Stimulated activated memory B cell treated with anti-CD40 and anti-IgM and Interleukin-4, amounts not matched to agents 10 μg/mL and 1 μg/mL and 100 μg/mL, for 72 hours (primary cell): ENCODE data around the gene AIG1.

Experiments
- ATAC-seq: fragments of 150-1000 bp; cut with Tn5 transposase; 2 replicates; pipeline ENCODE4 v1.10.0; 2021
- H3K27ac Mint-ChIP-seq: one replicate; pipeline ENCODE4 v1.8.0; 2022; ENCODE audit warnings: mild to moderate bottlenecking, mixed read lengths
- H3K27me3 Mint-ChIP-seq: one replicate; pipeline ENCODE4 v1.8.0; 2022; ENCODE audit warnings: mixed read lengths
- H3K36me3 Mint-ChIP-seq: one replicate; pipeline ENCODE4 v1.8.0; 2022; ENCODE audit warnings: mixed read lengths
- H3K4me1 Mint-ChIP-seq: one replicate; pipeline ENCODE4 v1.8.0; 2022; ENCODE audit warnings: mixed read lengths
- H3K4me3 Mint-ChIP-seq: one replicate; pipeline ENCODE4 v1.8.0; 2022; ENCODE audit warnings: mild to moderate bottlenecking, moderate library complexity, mixed read lengths
- H3K9me3 Mint-ChIP-seq: one replicate; pipeline ENCODE4 v1.8.0; 2022; ENCODE audit warnings: mixed read lengths

Gene AIG1

DNA sequence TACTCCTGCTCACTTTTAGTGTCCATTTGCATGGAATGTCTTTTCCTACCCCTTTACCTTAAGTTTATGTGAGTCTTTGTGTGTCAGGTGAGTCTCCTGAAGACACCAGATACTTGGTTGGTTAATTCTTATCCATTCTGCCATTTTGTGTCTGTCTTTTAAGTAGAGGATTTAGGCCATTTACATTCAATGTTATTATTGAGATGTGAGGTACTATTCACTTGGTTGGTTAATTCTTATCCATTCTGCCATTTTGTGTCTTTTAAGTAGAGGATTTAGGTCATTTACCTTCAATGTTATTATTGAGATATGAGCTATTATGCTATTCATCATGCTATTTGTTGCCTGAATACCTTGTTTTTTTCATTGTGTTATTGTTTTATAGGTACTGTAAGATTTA is 113.8 kb downstream of the AIG1 start:
- no peak for ATAC-seq
- Mint-ChIP-seq H3K4me3 (no peak overlapping the region), H3K36me3 (peaks cover 83% of the 10 kb centered on the region), H3K27me3 (no peaks in the 10 kb centered on the region), H3K27ac (no peak overlapping the region), H3K4me1 (no peaks in the 10 kb centered on the region), H3K9me3 (peaks cover 17% of the 10 kb centered on the region)

DNA sequence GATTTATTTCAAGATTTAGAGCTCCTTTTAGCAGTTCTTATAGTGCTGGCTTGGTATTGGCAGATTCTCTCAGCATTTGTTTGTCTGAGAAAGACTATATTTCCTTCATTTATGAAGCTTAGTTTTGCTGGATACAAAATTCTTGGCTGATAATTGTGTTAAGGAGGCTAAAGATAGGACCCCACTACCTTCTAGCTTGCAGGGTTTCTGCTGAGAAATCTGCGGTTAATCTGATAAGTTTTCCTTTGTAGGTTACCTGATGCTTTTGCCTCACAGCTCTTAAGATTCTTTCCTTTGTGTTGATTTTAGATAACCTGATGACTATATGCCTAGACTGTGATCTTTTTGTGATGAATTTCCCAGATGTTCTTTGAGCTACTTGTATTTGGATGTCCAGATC is 114.3 kb downstream of the AIG1 start:
- peaks cover 17% of the 10 kb centered on the region for H3K9me3 Mint-ChIP-seq
- no peak overlapping the region for H3K27ac Mint-ChIP-seq
- no peak for ATAC-seq
- no peak overlapping the region for H3K4me3 Mint-ChIP-seq
- no peaks in the 10 kb centered on the region for H3K27me3 Mint-ChIP-seq
- H3K36me3 Mint-ChIP-seq, result peaks cover 83% of the 10 kb centered on the region
- H3K4me1 Mint-ChIP-seq, result no peaks in the 10 kb centered on the region

DNA sequence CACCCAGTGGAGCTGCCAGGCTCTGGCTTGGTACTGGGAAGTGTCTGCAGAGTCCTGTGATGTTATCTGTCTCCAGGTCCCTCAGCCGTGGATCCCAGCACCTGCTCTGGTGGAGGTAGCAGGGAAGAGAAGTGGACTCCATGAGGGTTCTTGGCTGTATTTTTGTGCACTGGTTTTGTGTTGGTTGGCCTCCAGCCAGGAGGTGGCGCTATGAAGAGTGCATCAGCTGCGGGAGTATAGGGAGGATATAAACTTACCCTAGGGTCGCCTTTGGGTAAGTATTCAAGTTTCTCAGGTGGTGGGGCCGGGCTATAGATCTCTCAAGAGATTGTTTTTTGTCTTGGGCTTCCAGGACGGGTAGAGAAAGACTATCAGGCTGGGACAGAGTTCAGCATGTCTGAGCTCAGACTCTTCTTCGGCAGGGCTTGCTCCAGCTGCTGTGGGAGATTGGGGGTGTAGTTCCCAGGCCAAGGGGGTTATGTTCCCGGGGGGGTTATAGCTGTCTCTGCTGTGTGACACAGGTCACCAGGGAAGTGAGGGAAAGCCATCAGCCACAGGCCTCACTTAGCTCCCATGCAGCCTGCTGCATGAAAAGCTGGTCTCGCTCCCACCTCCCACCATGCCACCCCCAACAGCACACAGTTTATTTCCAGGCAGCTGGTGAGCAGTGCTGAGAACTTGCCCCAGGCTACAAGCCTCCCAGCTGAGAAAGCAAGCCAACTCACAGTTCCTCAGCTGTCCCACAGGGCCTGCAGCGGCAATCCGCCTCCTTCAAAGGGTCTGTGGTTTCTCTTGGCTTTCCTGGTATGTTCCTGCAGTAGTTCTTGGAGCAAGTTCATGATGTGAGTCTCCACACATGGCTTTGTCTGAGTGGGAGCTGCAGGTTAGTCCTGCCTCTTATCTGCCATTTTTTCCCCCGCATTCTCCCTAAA is 115.7 kb downstream of the AIG1 start:
- H3K27ac Mint-ChIP-seq, result no peak overlapping the region
- ATAC-seq, result no peak
- peaks cover 73% of the 10 kb centered on the region for H3K36me3 Mint-ChIP-seq
- H3K4me3 Mint-ChIP-seq, result no peak overlapping the region
- no peaks in the 10 kb centered on the region for H3K27me3 Mint-ChIP-seq
- H3K4me1 Mint-ChIP-seq, result no peaks in the 10 kb centered on the region
- peaks cover 17% of the 10 kb centered on the region for H3K9me3 Mint-ChIP-seq

DNA sequence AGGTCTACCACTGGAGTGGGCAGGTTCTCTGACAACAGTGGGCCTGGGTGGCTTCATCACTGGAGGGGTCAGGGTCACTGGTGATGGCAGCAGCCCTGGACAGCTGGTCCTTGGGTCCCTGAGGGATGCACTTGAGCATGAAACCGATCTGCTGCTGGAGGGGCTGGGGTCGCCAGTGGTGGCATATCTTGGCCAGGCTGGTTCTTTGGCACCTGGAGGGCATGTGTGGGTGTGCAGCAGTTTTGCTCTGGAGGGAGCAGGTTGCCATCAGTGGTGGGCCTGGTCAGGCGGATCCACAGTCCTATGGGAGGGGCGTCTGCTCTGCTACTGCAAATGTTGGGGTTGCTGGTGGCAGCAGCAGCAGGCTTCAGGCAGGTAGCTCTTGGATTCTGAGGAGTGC is 117.0 kb downstream of the AIG1 start:
- Mint-ChIP-seq H3K9me3 (peaks cover 10% of the 10 kb centered on the region), H3K27ac (no peak overlapping the region), H3K4me3 (no peak overlapping the region), H3K36me3 (peaks cover 73% of the 10 kb centered on the region), H3K27me3 (no peaks in the 10 kb centered on the region), H3K4me1 (no peaks in the 10 kb centered on the region)
- ATAC-seq, result no peak

DNA sequence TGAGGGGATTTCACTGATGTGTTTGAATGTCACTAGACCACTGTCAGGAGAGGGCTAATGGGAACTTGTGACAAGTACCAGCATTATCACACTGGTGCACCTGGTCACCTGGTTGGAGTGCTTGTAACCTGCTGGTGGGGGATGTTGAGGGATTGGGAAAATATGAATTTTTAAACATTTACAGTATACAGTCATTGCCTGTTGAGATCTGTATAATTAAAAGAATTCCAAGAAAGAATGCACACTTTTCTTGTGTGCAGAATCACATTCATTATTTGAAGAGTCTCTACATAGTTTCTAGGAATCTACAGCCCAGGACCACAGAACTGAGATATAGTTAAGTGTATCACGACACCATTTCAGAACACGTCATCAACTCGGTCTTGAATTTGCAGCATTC is 118.4 kb downstream of the AIG1 start:
- no peak overlapping the region for H3K27ac Mint-ChIP-seq
- H3K36me3 Mint-ChIP-seq, result peaks cover 65% of the 10 kb centered on the region
- H3K9me3 Mint-ChIP-seq, result peaks cover 6% of the 10 kb centered on the region
- H3K4me3 Mint-ChIP-seq, result no peak overlapping the region
- no peaks in the 10 kb centered on the region for H3K4me1 Mint-ChIP-seq
- no peak for ATAC-seq
- H3K27me3 Mint-ChIP-seq, result no peaks in the 10 kb centered on the region

DNA sequence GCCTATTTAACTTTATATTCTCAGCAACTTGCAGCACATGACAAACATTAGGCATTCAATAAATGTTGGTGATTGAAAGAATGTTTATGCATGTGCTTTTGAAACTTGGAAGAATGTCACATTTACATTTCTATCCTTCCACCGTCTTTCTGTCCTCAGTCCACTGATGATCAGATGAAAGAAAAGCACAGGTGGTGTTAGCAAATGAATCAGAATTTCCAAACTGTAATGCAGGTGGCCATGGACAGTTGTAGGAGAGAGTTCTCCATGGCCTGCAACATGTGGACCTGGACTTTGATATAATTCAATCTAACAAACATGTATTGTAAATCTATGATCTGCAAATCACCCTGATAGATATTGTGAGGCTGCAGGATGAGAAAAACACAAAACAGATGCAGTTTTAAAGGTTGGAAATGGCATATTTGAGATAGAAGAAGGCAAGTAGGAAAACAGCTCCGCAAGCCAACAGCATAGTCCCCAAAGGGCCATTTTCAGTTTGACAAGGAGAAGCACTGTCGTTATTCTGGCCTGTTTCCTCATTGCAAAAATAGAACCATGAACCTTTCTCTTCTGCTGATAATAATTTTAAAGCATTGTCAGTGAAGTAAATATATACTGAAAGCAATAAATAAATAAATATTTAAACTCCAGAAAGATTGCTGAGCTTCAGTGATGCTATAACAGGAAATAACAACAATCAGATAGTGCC is 119.4 kb downstream of the AIG1 start:
- no peaks in the 10 kb centered on the region for H3K4me1 Mint-ChIP-seq
- peaks cover 64% of the 10 kb centered on the region for H3K36me3 Mint-ChIP-seq
- H3K9me3 Mint-ChIP-seq, result peaks cover 2% of the 10 kb centered on the region
- H3K27me3 Mint-ChIP-seq, result no peaks in the 10 kb centered on the region
- H3K4me3 Mint-ChIP-seq, result no peak overlapping the region
- H3K27ac Mint-ChIP-seq, result no peak overlapping the region
- ATAC-seq, result no peak

DNA sequence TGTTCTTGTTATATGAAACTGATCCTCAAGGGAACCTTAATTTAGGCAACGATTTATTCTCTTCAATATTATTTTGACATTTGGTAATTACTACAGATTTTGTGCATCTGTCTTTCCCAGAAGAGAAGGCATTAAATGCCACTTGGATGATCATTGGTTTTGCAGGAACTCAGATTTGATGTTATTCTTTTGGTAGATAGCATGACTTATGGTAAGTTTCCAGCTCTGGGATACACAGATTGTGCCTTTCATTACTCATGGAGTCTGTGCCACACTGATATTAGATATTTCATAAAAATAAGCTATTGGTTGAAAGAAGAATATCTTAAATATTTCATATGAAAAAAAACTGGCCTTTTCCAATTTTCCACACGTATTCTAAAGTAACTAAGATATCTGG is 120.1 kb downstream of the AIG1 start:
- Mint-ChIP-seq H3K36me3 (peaks cover 64% of the 10 kb centered on the region), H3K4me1 (no peaks in the 10 kb centered on the region), H3K27me3 (no peaks in the 10 kb centered on the region), H3K4me3 (no peak overlapping the region), H3K27ac (no peak overlapping the region), H3K9me3 (no peaks in the 10 kb centered on the region)
- ATAC-seq, result no peak

DNA sequence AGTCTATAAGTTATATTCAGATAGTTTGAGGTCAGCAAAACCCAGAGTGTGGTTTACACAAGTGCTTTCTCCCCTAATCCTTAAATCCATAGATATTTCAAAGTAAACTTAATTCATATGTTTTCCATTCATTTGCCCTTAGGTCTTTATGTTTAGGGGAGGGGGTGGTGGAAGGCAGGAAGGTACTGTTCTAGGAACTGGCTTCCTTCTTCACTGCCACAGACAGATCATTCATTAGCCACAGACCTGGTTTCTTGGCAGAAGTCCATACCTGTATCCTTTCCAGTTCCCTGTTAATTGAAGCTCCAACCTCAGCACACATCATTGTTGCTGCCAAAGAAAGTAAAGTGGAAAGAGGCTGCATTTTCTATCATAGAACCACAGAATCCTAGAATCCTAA is 123.0 kb downstream of the AIG1 start:
- H3K36me3 Mint-ChIP-seq, result peaks cover 63% of the 10 kb centered on the region
- H3K4me1 Mint-ChIP-seq, result no peaks in the 10 kb centered on the region
- H3K9me3 Mint-ChIP-seq, result no peaks in the 10 kb centered on the region
- no peak overlapping the region for H3K4me3 Mint-ChIP-seq
- no peak for ATAC-seq
- H3K27ac Mint-ChIP-seq, result no peak overlapping the region
- no peaks in the 10 kb centered on the region for H3K27me3 Mint-ChIP-seq

DNA sequence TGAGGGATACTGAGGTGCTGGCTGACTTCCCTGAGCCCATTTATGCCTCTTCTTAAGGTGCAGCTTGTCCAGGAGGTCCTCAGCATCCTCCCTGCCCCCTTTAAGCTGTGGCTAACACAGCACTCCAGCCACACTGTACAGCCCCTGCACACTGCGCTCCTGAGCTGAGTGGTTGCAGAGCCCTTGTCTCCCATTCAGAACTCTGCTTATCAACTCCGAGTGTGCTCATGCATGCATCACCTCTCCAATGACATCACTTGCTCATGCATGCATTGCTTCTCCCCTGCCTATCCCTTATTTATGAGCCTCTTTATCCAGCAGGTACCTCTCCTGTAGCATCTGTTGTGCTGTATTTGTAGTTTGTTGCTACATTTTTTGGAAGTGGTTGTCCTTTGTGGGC is 124.6 kb downstream of the AIG1 start:
- ATAC-seq, result no peak
- Mint-ChIP-seq H3K4me3 (no peak overlapping the region), H3K27me3 (no peaks in the 10 kb centered on the region), H3K36me3 (peaks cover 59% of the 10 kb centered on the region), H3K9me3 (no peaks in the 10 kb centered on the region), H3K27ac (no peak overlapping the region), H3K4me1 (no peaks in the 10 kb centered on the region)

DNA sequence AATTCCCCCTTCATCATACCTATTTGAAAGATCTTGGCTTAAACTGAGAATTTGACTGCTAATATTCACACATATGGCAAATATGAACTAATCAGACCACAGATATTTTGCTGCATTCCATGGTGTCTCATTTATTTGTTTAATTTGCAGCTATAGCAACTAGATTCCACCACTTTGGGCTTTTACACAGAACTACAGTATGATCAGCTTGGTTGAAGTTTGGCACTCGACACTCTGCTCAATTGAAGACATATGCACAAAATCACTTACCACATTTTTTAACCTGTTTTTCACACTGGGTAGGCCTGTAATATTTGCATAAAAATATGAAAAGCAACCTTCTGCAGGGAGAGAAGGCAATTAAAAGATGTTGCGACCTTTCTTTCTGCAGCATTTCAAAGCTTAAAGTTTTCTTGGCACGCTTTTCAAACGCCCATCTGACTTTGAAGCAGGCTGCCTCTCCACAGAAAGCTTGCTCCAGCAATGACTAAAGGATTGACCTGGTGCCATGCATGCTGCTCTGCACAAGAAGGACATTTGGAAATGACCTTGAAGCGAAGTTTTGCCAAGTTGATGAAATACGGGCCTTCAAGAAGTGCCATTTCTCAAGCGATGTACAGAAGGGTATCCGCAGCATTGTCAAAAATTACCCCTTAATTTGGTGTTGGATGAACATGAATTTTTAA is 126.7 kb downstream of the AIG1 start:
- no peak for ATAC-seq
- Mint-ChIP-seq H3K4me1 (no peaks in the 10 kb centered on the region), H3K9me3 (no peaks in the 10 kb centered on the region), H3K36me3 (peaks cover 60% of the 10 kb centered on the region), H3K27ac (no peak overlapping the region), H3K4me3 (no peak overlapping the region), H3K27me3 (no peaks in the 10 kb centered on the region)

DNA sequence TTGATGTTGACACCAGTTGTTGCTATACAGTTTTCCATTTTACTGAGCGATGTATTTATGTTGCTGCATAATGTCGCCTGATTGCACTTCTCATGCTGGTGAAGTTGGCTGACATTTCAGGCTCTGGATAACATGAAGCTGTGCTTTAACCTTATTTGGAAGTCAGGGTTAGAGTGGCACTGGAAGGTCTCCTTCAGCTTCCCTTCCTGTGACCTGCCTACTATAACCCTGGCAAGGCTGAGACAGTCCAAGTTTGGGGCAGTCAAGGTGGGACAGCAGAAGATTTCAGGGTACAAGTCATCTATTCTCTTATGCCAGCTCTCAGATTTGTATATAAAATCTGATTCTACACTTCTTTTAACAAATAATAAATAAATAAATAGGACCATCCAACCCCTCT is 127.6 kb downstream of the AIG1 start:
- Mint-ChIP-seq H3K36me3 (peaks cover 53% of the 10 kb centered on the region), H3K27me3 (no peaks in the 10 kb centered on the region), H3K27ac (no peak overlapping the region), H3K4me1 (no peaks in the 10 kb centered on the region), H3K9me3 (no peaks in the 10 kb centered on the region), H3K4me3 (no peak overlapping the region)
- ATAC-seq, result no peak

DNA sequence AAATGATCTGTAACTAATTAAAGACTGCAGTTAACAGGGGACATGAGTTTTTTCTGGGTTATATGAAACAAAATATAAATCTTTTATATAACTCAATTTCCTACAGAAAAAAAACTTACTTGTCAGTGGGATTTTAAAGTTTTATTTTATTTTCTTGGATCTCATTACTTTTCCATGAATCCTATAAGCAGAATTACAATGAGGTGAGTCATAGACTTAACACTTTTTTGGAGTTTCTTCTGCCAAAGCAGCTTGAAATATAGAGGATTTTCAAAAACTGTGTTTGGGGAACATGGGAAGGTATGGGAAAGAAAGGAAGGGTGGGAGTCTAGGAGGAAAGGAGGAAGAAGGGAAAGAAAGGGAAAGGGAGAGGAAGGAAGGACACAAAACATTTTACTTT is 130.7 kb downstream of the AIG1 start:
- Mint-ChIP-seq H3K27me3 (no peaks in the 10 kb centered on the region), H3K27ac (no peak overlapping the region), H3K9me3 (no peaks in the 10 kb centered on the region), H3K4me1 (no peaks in the 10 kb centered on the region), H3K36me3 (peaks cover 43% of the 10 kb centered on the region), H3K4me3 (no peak overlapping the region)
- ATAC-seq, result no peak

DNA sequence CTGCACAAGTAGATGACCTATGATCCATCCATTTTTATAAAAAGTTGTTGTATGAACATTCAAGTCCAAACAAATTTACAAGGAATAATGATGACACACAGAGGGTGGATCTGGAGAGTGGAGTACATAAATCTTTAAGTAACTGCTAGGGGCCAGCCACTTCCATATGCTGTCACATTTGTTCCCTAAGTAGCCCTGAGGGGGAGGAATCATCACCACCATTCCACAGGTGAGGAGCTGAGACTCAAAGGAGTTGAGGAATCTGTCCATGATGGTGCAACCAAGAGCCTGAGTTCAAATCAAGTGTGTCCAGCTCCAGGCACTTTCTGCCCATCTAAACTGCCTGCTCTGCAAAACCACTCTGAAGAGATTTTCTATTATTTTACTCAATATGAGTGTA is 132.1 kb downstream of the AIG1 start:
- no peak overlapping the region for H3K4me3 Mint-ChIP-seq
- H3K9me3 Mint-ChIP-seq, result no peaks in the 10 kb centered on the region
- no peaks in the 10 kb centered on the region for H3K4me1 Mint-ChIP-seq
- peaks cover 30% of the 10 kb centered on the region for H3K36me3 Mint-ChIP-seq
- no peak overlapping the region for H3K27ac Mint-ChIP-seq
- ATAC-seq, result no peak
- no peaks in the 10 kb centered on the region for H3K27me3 Mint-ChIP-seq

DNA sequence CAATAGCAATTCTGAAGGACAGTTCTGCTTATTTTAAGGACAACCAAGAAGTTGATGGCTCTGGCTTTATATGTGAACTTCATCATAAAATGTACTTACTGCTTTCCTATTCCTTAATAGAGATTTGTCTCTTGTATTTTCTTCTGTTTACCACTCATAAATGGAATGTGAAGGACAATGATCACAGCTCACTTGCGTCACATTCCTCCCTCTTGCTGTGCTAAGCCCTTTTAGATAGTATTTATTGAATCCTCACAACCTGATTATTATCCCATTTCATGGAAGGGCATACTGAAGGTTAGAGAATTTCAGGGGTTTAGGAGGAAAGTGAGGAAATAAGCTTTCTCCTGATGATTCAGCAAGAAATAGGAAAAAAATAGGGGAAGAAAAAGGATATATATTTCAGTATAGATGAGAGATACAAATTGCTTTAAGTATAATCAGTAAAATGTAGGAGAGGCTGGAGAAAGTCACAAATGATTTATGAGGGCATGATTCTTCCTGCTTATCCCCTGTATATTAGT is 132.9 kb downstream of the AIG1 start:
- H3K27me3 Mint-ChIP-seq, result no peaks in the 10 kb centered on the region
- no peaks in the 10 kb centered on the region for H3K9me3 Mint-ChIP-seq
- no peak overlapping the region for H3K4me3 Mint-ChIP-seq
- peaks cover 25% of the 10 kb centered on the region for H3K36me3 Mint-ChIP-seq
- no peak overlapping the region for H3K27ac Mint-ChIP-seq
- H3K4me1 Mint-ChIP-seq, result no peaks in the 10 kb centered on the region
- no peak for ATAC-seq

DNA sequence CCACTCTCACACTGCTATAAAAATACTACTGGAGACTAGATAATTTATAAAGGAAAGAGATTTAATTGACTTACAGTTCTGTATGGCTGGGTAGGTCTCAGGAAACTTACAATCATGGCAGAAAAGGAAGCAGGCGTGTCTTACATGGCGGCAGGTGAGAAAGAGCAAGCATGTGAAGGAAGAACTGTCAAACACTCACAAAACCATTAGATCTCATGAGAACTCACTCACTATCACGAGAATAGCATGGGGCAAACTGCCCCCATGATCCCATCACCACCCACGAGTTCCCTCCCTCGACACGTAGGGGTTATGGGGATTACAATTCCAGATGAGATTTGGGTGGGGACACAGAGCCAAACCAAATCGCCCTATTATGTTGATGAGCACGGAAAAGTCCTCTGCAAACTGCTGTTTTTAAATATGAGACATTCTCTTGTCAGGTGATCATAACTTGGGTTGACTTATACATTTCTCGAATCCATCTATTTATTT is 133.5 kb downstream of the AIG1 start:
- Mint-ChIP-seq H3K36me3 (peaks cover 25% of the 10 kb centered on the region), H3K4me3 (no peak overlapping the region), H3K4me1 (no peaks in the 10 kb centered on the region), H3K27me3 (no peaks in the 10 kb centered on the region), H3K9me3 (no peaks in the 10 kb centered on the region), H3K27ac (no peak overlapping the region)
- no peak for ATAC-seq
